K562 (cell line): ENCODE data around the gene EIF2S1. TPM values are rescaled to one million over a fixed set of nuclear protein-coding genes. Genes with fewer than 3 reads are reported as not detected.
A peak's percentile ranks its signal among the peaks of the same experiment; 100 is the strongest.

ENCODE experiments used
- ARHGAP35 ChIP-seq: fragments of 450-650 bp; IDR thresholded peaks from 2 replicates; pipeline ENCODE4 v1.6.1; 2018; ENCODE audit not compliant: partially characterized antibody
- CREB3L1 ChIP-seq: fragments of 450-650 bp; IDR thresholded peaks from 2 replicates; pipeline ENCODE4 v1.6.1; 2014; ENCODE audit warnings: low read depth, mild to moderate bottlenecking, moderate library complexity, borderline replicate concordance
- CREBBP ChIP-seq: IDR thresholded peaks from one replicate; pipeline ENCODE4 v1.6.1; 2012; ENCODE audit warnings: low read depth, mild to moderate bottlenecking, control low read depth, inconsistent platforms, low read length
- DDX20 ChIP-seq: fragments of 450-650 bp; IDR thresholded peaks from 2 replicates; pipeline ENCODE4 v1.6.1; 2016; ENCODE audit warnings: missing genetic modification characterization, low read depth, mild to moderate bottlenecking, missing compliant biosample characterization, moderate library complexity
- DEAF1 ChIP-seq: fragments of 450-650 bp; formaldehyde crosslinking; IDR thresholded peaks from 2 replicates; pipeline ENCODE4 v1.4.0; 2020; ENCODE audit warnings: mild to moderate bottlenecking, moderate library complexity
- E2F4 ChIP-seq: sonication (generic); formaldehyde crosslinking; IDR thresholded peaks from 2 replicates; pipeline ENCODE4 v1.8.0; 2022; ENCODE audit warnings: mild to moderate bottlenecking, low read depth, missing genetic modification reagents
- GTF2A2 ChIP-seq: IDR thresholded peaks from 2 replicates; pipeline ENCODE4 v1.6.1; 2016; ENCODE audit warnings: mild to moderate bottlenecking, missing genetic modification characterization, missing compliant biosample characterization
- HOXB6 ChIP-seq: fragments of 250-450 bp; sonication (Bioruptor Pico); IDR thresholded peaks from 2 replicates; pipeline ENCODE4 v1.5.1; 2022; ENCODE audit warnings: mild to moderate bottlenecking, borderline replicate concordance
- IFI16 ChIP-seq: fragments of 250-450 bp; sonication (Bioruptor Pico); IDR thresholded peaks from 2 replicates; pipeline ENCODE4 v2.1.2; 2022; ENCODE audit warnings: mild to moderate bottlenecking, inconsistent platforms
- KDM2B ChIP-seq: fragments of 250-450 bp; sonication (Bioruptor Pico); IDR thresholded peaks from 2 replicates; pipeline ENCODE4 v1.8.0; 2021; ENCODE audit warnings: mild to moderate bottlenecking, moderate library complexity
- KDM5B ChIP-seq: fragments of 200-600 bp; sonication (generic); IDR thresholded peaks from 2 replicates; pipeline ENCODE4 v1.6.1; 2012; ENCODE audit warnings: low read depth, mild to moderate bottlenecking, moderate library complexity, low read length, control low read depth, inconsistent platforms; ENCODE audit not compliant: insufficient replicate concordance
- L3MBTL2 ChIP-seq: fragments of 450-650 bp; IDR thresholded peaks from 2 replicates; pipeline ENCODE4 v1.6.1; 2016; ENCODE audit warnings: mild to moderate bottlenecking, moderate library complexity
- MECOM ChIP-seq: fragments of 250-450 bp; sonication (Bioruptor Pico); IDR thresholded peaks from 2 replicates; pipeline ENCODE4 v1.8.0; 2022; ENCODE audit warnings: inconsistent platforms
- NBN ChIP-seq: fragments of 450-650 bp; IDR thresholded peaks from 2 replicates; pipeline ENCODE4 v1.6.1; 2016; ENCODE audit warnings: low read depth, mild to moderate bottlenecking
- POLR2B ChIP-seq: fragments of 450-650 bp; IDR thresholded peaks from 2 replicates; pipeline ENCODE4 v1.6.1; 2018; ENCODE audit warnings: low read depth; ENCODE audit not compliant: partially characterized antibody
- RAD51 ChIP-seq: fragments of 450-650 bp; IDR thresholded peaks from 2 replicates; pipeline ENCODE4 v1.7.1; 2016; ENCODE audit warnings: low read depth, mild to moderate bottlenecking, borderline replicate concordance
- SP1 ChIP-seq: sonication (generic); formaldehyde crosslinking; IDR thresholded peaks from 2 replicates; pipeline ENCODE4 v1.8.1; 2022; ENCODE audit warnings: mild to moderate bottlenecking, missing genetic modification reagents
- TBL1XR1 ChIP-seq, 2 experiments: IDR thresholded peaks; 2 replicates each; pipeline ENCODE4 v1.6.1; 2012; ENCODE audit warnings: improper control_type of control experiment in 2 of 2, low read length in 2 of 2, mild to moderate bottlenecking in 1 of 2
- TBP ChIP-seq: optimal IDR thresholded peaks from 2 replicates; pipeline ENCODE3; 2011; ENCODE audit warnings: low read depth, low read length, improper control_type of control experiment
- TEAD2 ChIP-seq: fragments of 450-650 bp; IDR thresholded peaks from 2 replicates; pipeline ENCODE4 v1.6.1; 2016; ENCODE audit warnings: missing genetic modification characterization, control low read depth, missing compliant biosample characterization
- TFAM ChIP-seq: fragments of 250-450 bp; sonication (Bioruptor Pico); conservative IDR thresholded peaks from 2 replicates; pipeline ENCODE4 v1.5.0; 2021; ENCODE audit warnings: mild to moderate bottlenecking, moderate library complexity
- ZKSCAN8 ChIP-seq: fragments of 200-800 bp; sonication (Bioruptor generic); IDR thresholded peaks from 2 replicates; pipeline ENCODE4 v1.6.1; 2016; ENCODE audit warnings: missing genetic modification characterization, missing compliant biosample characterization
- ZNF280A ChIP-seq: fragments of 450-650 bp; IDR thresholded peaks from 2 replicates; pipeline ENCODE4 v1.6.1; 2018; ENCODE audit warnings: mild to moderate bottlenecking, low read depth; ENCODE audit not compliant: partially characterized antibody
- ZNF584 ChIP-seq: fragments of 200-800 bp; sonication (Bioruptor generic); IDR thresholded peaks from 2 replicates; pipeline ENCODE4 v1.6.1; 2016; ENCODE audit warnings: low read depth, mild to moderate bottlenecking, missing genetic modification characterization, missing compliant biosample characterization
- ZNF668 ChIP-seq: fragments of 250-450 bp; sonication (Bioruptor Pico); IDR thresholded peaks from 2 replicates; pipeline ENCODE4 v1.8.0; 2022; ENCODE audit warnings: mild to moderate bottlenecking, inconsistent platforms
- ZNF695 ChIP-seq: fragments of 450-650 bp; formaldehyde crosslinking; IDR thresholded peaks from 2 replicates; pipeline ENCODE4 v1.4.0; 2020; ENCODE audit warnings: mild to moderate bottlenecking, moderate library complexity
- polyA plus RNA-seq, 8 experiments: library from polyadenylated mRNA; depleted of rRNA in 4 of 8; stranded (reverse) in 5 of 8; unstranded in 3 of 8; fragments of >200 nt; fragmentation: Nextera tagmentation in 2 of 8; fragmentation: Illumina TruSeq in 1 of 8; extraction: Ambion mirVana in 2 of 8; extraction: Trizol in 1 of 8; gene quantifications; 2 replicates each; pipeline versions ENCODE4 v1.2.1 to v1.2.3, GENCODE V29; 2011 to 2014; ENCODE audit warnings: inconsistent platforms in 1 of 8, missing spikeins in 1 of 8
- total RNA-seq, 7 experiments: library from RNA; depleted of rRNA in 6 of 7; stranded (reverse); fragments of >200 nt in 6 of 7; fragmentation: Illumina TruSeq in 2 of 7; extraction: Trizol in 2 of 7; gene quantifications; 2 replicates each; pipeline versions ENCODE4 v1.2.1 to v1.2.3, GENCODE V29; 2011 to 2021; ENCODE audit warnings: low replicate concordance in 1 of 7

EIF2S1 gene
- total and polyA plus RNA-seq, 9 of the 15 experiments (the other 6 are each of a cell fraction or from before 2014, with no cell fraction given): 216 to 1,018 (median 332) TPM

GRCh38 chr14:67410313-67410712, 50.2 kb downstream of the EIF2S1 start (continued):
- TF ChIP-seq ZKSCAN8 (CRISPR knock-in tag) (no peak), ZNF584 (no peak), TBL1XR1 (IDR thresholded peaks at IDR 0.05; ENCODE audit: low read length in 2 of 2) (no peak), CREBBP (no peak), KDM5B (no peak), ZNF695 (no peak), E2F4 (CRISPR knock-in tag) (no peak), SP1 (0 out of 2 replicates have a peak, but pooled peaks have one; percentile 21), MECOM (CRISPR knock-in tag) (no peak), L3MBTL2 (peak; percentile 47; the same call in 1 of the 2 replicates), HOXB6 (CRISPR knock-in tag) (no peak), ZNF280A (no peak), TEAD2 (tag) (no peak), RAD51 (no peak), TBP (peak; percentile 24), IFI16 (CRISPR knock-in tag) (no peak), DEAF1 (CRISPR knock-in tag) (no peak), NBN (no peak), GTF2A2 (no peak), KDM2B (CRISPR knock-in tag) (no peak), CREB3L1 (no peak), POLR2B (no peak), ARHGAP35 (no peak), TFAM (CRISPR knock-in tag) (no peak), ZNF668 (CRISPR knock-in tag) (no peak), DDX20 (tag) (no peak)
